HepG2 (cell line): ENCODE data around the gene CAVIN3. TPM values are rescaled to one million over a fixed set of nuclear protein-coding genes. Genes with fewer than 3 reads are reported as not detected.

Experiments
- AKAP8 ChIP-seq: sonication (generic); formaldehyde crosslinking; IDR thresholded peaks from 2 replicates; pipeline ENCODE4 v1.5.1; 2020; ENCODE audit warnings: mild to moderate bottlenecking, missing genetic modification reagents
- FOXK1 ChIP-seq: sonication (generic); formaldehyde crosslinking; IDR thresholded peaks from 2 replicates; pipeline ENCODE4 v1.4.0; 2020; ENCODE audit warnings: low read depth, missing genetic modification reagents, borderline replicate concordance
- GATAD1 ChIP-seq: IDR thresholded peaks from 2 replicates; pipeline ENCODE4 v1.6.1; 2016; ENCODE audit warnings: missing genetic modification reagents, missing compliant biosample characterization
- MXD4 ChIP-seq: IDR thresholded peaks from 2 replicates; pipeline ENCODE4 v1.6.1; 2016; ENCODE audit warnings: mild to moderate bottlenecking, missing biosample characterization, missing genetic modification reagents
- PHF8 ChIP-seq: sonication (generic); formaldehyde crosslinking; IDR thresholded peaks from 2 replicates; pipeline ENCODE4 v1.5.0; 2020; ENCODE audit warnings: missing genetic modification reagents
- RXRA ChIP-seq: sonication (generic); formaldehyde crosslinking; IDR thresholded peaks from 2 replicates; pipeline ENCODE4 v1.5.1; 2020; ENCODE audit warnings: missing genetic modification reagents
- SMAD1 ChIP-seq: sonication (generic); formaldehyde crosslinking; IDR thresholded peaks from 2 replicates; pipeline ENCODE4 v1.4.0; 2020; ENCODE audit warnings: missing genetic modification reagents, low read depth, mild to moderate bottlenecking, borderline replicate concordance
- SNAI1 ChIP-seq: sonication (generic); formaldehyde crosslinking; IDR thresholded peaks from 2 replicates; pipeline ENCODE4 v1.5.0; 2020; ENCODE audit warnings: mild to moderate bottlenecking, missing genetic modification reagents, borderline replicate concordance
- YEATS4 ChIP-seq: sonication (generic); formaldehyde crosslinking; IDR thresholded peaks from 2 replicates; pipeline ENCODE4 v1.4.0; 2020; ENCODE audit warnings: missing genetic modification reagents, borderline replicate concordance
- ZBTB43 ChIP-seq: sonication (generic); formaldehyde crosslinking; conservative IDR thresholded peaks from 2 replicates; pipeline ENCODE4 v1.4.0; 2020; ENCODE audit warnings: missing genetic modification reagents
- ZBTB46 ChIP-seq: sonication (generic); formaldehyde crosslinking; IDR thresholded peaks from 2 replicates; pipeline ENCODE4 v1.4.0; 2020; ENCODE audit warnings: mild to moderate bottlenecking, missing genetic modification reagents, borderline replicate concordance
- ZNF17 ChIP-seq: sonication (generic); formaldehyde crosslinking; IDR thresholded peaks from 2 replicates; pipeline ENCODE4 v1.5.0; 2020; ENCODE audit warnings: mild to moderate bottlenecking, missing genetic modification reagents
- ZNF230 ChIP-seq: sonication (generic); formaldehyde crosslinking; IDR thresholded peaks from 2 replicates; pipeline ENCODE4 v1.4.0; 2020; ENCODE audit warnings: mild to moderate bottlenecking, missing genetic modification reagents
- ZNF276 ChIP-seq: sonication (generic); formaldehyde crosslinking; IDR thresholded peaks from 2 replicates; pipeline ENCODE4 v1.4.0; 2020; ENCODE audit warnings: mild to moderate bottlenecking, low read depth, missing genetic modification reagents
- ZNF335 ChIP-seq: sonication (generic); formaldehyde crosslinking; IDR thresholded peaks from 2 replicates; pipeline ENCODE4 v1.4.0; 2020; ENCODE audit warnings: missing genetic modification reagents
- ZNF382 ChIP-seq: sonication (generic); formaldehyde crosslinking; IDR thresholded peaks from 2 replicates; pipeline ENCODE4 v1.5.0; 2020; ENCODE audit warnings: missing genetic modification reagents, mild to moderate bottlenecking, borderline replicate concordance
- ZNF503 ChIP-seq: sonication (generic); formaldehyde crosslinking; IDR thresholded peaks from 2 replicates; pipeline ENCODE4 v1.4.0; 2020; ENCODE audit warnings: missing genetic modification reagents
- ZNF563 ChIP-seq: sonication (generic); formaldehyde crosslinking; IDR thresholded peaks from 2 replicates; pipeline ENCODE4 v1.8.0; 2022; ENCODE audit warnings: mild to moderate bottlenecking, moderate library complexity, missing genetic modification reagents
- polyA plus RNA-seq, 8 experiments: library from polyadenylated mRNA; depleted of rRNA in 3 of 8; stranded (reverse) in 7 of 8; unstranded in 1 of 8; fragments of >200 nt; fragmentation: Illumina TruSeq in 4 of 8; extraction: Trizol in 4 of 8; gene quantifications; 2 replicates each; pipeline versions ENCODE4 v1.2.1 to v1.2.3, GENCODE V29; 2011 to 2016; ENCODE audit warnings: low read depth in 4 of 8, missing spikeins in 1 of 8, mixed read lengths in 1 of 8; ENCODE audit not compliant: insufficient read depth in 1 of 8
- total RNA-seq, 5 experiments: library from RNA; depleted of rRNA; stranded (reverse); fragments of >200 nt; fragmentation: Illumina TruSeq; extraction: Trizol; gene quantifications; 2 replicates each; pipeline ENCODE4 v1.2.3, GENCODE V29; 2016; ENCODE audit warnings: low read depth in 1 of 5
- TF ChIP-seq, protein P1 (sequence below): sonication (generic); formaldehyde crosslinking; IDR thresholded peaks from 2 replicates; pipeline ENCODE4 v1.4.0; 2020; ENCODE audit warnings: mild to moderate bottlenecking, missing genetic modification reagents
- TF ChIP-seq, protein P2 (sequence below): fragments of 450-650 bp; IDR thresholded peaks from 2 replicates; pipeline ENCODE4 v1.6.1; 2017; ENCODE audit warnings: mild to moderate bottlenecking

The CAVIN3 gene
- total and polyA plus RNA-seq, 2 of the 13 experiments (the other 11 are each of a cell fraction or from before 2014, with no cell fraction given): not detected

DNA sequence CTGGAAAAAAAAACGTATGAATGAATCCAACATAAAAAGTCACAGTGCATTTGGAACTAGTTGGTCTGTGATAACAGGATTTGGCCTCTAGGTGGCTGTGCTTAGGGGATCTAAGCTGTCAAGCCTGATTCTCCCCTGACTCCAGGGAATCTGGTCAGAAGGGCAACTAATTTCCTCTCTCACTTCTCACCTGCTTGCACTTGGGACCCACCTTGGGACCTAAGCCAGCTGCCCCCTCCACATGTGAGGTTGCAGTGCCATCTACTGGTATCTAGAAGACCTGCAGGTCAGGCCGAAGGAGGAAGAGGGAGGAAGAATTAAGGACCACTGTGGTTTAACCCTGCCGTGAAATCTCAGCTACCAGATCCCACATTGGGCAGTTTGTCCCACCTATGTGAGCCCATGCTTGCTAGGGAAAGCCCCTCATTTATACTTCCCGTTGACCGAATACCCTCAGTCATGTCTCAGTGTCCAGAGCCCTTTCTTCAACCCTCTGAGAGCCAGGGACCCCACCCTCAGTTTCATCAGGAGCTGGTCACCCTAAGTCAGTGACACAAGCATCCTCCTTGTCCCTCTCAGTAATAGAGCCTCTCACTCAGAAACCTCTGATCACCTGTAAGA, 33.2 kb upstream of the CAVIN3 start (continued):
- TF ChIP-seq ZNF563 (CRISPR knock-in tag) (no peak), ZNF230 (CRISPR knock-in tag) (no peak), SNAI1 (CRISPR knock-in tag) (no peak), ZNF382 (CRISPR knock-in tag) (no peak), SMAD1 (no peak), ZNF335 (CRISPR knock-in tag) (0 out of 2 replicates have a peak, but pooled peaks have one; percentile 42), PHF8 (0 out of 2 replicates have a peak, but pooled peaks have one; percentile 20), MXD4 (CRISPR knock-in tag) (no peak), ZBTB43 (CRISPR knock-in tag) (no peak), GATAD1 (no peak), ZBTB46 (CRISPR knock-in tag) (no peak), ZNF276 (CRISPR knock-in tag) (no peak), FOXK1 (CRISPR knock-in tag) (no peak), ZNF17 (CRISPR knock-in tag) (no peak), ZNF503 (no peak), RXRA (CRISPR knock-in tag) (peak; percentile 41; the same call in 1 of the 2 replicates), AKAP8 (CRISPR knock-in tag) (no peak), YEATS4 (CRISPR knock-in tag) (no peak)
- TF ChIP-seq, protein P1, sequence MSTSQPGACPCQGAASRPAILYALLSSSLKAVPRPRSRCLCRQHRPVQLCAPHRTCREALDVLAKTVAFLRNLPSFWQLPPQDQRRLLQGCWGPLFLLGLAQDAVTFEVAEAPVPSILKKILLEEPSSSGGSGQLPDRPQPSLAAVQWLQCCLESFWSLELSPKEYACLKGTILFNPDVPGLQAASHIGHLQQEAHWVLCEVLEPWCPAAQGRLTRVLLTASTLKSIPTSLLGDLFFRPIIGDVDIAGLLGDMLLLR (CRISPR knock-in tag): no peak
- TF ChIP-seq, protein P2, sequence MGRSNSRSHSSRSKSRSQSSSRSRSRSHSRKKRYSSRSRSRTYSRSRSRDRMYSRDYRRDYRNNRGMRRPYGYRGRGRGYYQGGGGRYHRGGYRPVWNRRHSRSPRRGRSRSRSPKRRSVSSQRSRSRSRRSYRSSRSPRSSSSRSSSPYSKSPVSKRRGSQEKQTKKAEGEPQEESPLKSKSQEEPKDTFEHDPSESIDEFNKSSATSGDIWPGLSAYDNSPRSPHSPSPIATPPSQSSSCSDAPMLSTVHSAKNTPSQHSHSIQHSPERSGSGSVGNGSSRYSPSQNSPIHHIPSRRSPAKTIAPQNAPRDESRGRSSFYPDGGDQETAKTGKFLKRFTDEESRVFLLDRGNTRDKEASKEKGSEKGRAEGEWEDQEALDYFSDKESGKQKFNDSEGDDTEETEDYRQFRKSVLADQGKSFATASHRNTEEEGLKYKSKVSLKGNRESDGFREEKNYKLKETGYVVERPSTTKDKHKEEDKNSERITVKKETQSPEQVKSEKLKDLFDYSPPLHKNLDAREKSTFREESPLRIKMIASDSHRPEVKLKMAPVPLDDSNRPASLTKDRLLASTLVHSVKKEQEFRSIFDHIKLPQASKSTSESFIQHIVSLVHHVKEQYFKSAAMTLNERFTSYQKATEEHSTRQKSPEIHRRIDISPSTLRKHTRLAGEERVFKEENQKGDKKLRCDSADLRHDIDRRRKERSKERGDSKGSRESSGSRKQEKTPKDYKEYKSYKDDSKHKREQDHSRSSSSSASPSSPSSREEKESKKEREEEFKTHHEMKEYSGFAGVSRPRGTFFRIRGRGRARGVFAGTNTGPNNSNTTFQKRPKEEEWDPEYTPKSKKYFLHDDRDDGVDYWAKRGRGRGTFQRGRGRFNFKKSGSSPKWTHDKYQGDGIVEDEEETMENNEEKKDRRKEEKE: no peak
